ENCODE measurements around the gene AIP.
"Not testable (repeated sequence)": the region's sequence is repeated elsewhere in the genome, so short reads cannot be mapped to it uniquely, and the experiment has no call there.

Gene AIP

DNA sequence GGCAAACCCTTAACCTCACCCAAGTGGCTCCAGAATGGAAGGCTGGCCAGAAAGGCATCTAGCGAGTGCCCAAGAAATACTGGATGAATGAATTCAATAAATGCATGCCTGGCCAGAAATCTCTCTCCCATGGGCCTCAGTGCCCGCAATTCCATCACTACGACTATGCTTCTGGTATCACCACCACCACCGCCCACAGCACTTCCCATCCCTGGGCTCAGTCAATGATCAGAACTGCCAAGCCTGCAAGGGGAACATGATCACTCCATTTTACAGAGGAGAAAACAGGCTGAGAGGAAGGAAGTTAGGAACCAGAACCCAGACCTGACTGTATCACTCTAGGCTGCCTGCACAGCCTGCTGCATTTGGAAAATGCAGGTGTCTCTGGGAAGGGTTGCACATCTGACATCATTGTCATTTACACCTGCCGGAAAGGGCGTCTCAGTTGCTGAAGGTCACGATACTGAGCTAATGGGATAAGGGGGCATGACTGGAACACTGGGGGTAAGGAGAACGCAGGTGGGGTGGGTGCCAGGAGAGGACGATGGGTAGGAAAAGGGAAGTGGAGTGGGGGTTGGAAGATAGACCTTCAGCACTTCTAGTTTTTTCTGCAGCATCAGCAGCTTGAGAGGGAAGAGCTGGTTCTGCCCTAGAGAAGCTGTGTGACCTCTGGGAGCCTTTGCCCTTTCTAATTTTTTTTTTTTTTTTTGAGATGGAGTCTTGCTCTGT lies 33.5 kb upstream of the AIP start:
- no peak for DNase-seq (ENCODE audit: low read depth in 2 of 2)

DNA sequence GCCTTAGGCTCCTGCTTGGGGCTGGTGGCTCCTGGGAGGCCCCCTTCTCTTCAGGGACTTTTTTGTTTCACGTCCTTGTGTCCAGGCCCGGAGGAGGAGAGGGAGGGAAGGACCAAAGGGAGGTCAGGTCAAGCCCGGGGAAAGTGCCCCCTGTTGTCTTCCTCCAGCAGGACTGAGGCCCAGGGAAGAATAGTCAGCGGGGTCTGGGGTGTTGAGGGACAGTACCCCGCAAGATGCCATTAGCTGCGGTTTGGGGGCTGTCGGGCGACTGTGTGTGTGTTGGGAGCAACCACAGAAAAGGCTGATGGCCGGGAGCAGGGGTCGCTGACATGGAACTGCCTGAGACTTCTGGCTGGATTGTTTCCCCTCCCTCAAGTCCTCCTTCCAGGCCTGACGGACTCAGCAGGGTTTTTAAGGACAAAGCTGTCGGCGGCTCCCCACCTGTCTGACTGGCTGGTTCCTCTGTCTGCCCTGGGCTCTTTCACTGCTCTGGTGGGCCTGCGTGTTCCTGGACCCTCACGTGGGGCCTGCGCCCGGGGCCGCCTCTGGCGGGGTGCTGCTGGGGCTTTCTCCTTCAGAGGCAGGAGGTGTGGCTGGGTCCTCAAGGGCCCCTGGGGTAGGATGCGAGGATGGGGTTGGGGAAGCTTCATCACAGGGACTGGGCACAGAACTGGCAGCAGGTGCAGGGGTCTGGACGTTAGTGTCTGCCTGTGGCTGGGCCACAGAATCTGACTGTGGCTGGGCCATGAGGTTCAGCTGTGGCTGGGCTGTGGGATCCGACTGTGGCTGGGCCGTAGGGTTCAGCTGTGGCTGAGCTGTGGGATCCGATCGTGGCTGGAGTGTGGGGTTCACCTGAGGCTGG lies 31.8 kb upstream of the AIP start:
- DNase-seq (ENCODE audit: low read depth in 2 of 2) = no peak

DNA sequence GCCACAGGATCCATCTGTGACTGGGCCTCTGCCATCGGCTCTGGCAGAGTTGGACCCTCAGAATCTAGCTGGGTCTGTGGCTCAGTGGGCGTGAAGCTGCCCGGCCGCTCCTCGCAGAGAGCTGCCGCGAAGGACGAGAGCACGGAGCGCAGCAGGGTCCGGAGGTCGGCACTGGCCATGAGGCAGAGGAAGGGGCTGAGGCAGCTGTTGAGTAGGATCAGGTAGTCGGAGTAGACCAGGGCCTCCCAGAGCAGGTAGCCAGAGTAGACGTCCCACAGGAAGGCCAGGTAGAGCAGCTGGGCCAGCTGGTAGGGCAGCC lies 31.2 kb upstream of the AIP start:
- DNase-seq (ENCODE audit: low read depth in 2 of 2) = no peak

DNA sequence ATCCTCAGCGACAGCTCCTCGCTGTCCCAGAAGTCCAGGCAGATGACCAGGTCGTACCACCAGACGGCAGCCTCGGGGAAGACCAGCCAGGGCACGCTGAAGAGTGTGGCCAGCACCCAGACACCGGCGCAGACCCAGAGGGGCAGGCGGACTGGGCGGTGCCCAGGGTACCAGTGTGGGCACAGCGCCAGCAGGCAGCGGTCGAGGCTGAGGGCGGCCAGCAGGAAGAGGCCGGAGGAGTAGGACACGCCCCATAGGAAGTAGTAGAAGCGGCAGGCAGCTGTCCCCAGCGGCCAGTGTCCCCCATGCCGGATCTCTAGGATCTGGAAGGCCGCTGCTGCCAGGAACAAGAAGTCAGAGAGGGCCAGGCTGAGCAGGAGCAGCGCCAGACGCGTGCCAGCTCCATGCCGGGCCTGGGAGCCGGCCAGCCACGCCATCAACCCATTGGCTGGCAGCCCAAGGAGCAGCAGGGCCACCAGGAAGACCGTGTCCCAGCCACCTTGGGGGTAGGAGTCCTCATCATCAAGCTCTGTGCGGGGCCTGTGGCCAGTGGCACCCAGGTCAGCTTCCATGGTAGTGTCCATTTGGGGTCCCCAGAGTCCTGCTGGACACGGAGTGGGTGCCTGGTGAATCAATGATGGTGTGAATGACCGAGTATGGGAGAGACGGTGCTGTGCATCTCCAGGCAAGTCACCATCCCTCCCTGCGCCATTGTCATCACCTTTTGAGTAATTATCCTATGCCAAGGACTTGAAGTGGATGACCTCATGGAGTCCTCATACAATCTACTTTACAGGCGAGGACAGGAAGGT lies 30.5 kb upstream of the AIP start, which contains the start of gene GPR152:
Gene GPR152 (minus strand): TSS at position 589 of the 812 bp plus-strand sequence. CDS start 5 bp downstream, at position 584.
- DNase-seq (ENCODE audit: low read depth in 2 of 2) = no peak

DNA sequence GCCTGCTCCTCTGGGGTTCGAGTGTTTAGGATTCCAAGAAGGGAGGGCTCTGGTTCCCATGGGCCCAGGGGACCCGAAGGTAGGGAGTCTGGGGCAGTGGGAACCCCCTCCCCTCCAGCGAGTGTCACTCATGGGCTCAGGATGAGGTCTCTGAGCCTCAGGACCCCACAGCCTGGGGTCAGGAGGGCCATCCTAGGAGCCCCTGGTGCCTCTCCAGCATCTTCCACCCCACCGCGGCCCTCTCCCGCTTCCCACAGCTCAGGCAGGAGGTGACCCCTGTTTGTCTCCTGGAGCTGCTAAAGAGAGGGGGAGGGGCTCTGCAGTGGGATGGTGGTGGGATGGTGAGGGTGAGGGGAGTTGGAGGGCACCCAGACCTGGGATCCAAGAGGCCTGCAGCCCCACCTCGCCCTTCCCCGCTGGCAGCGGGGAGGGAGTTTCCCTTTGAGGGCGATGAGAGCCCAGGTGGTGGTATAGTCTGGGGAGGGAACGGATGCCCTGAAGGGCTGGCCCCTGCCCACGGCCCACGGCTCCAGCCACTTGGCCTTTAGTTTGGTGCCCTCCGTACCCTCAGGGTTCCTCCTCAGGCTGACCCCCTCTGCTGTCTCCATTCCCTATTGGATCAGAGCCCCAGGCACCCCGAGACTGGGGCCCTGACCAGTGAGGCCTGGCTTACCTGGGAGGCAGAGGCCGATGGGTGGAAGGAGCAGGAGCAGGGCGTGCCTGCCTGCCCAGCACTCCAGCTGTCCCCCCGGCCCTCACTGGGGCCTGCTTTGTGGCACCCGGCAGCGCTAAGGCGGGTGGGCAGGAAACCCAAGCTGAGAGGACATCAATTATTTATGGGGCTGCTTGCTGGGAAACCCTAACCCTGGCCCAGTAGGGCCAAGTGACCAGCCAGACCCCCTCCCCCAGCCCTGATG lies 28.8 kb upstream of the AIP start:
- no peak for DNase-seq (ENCODE audit: low read depth in 2 of 2)

DNA sequence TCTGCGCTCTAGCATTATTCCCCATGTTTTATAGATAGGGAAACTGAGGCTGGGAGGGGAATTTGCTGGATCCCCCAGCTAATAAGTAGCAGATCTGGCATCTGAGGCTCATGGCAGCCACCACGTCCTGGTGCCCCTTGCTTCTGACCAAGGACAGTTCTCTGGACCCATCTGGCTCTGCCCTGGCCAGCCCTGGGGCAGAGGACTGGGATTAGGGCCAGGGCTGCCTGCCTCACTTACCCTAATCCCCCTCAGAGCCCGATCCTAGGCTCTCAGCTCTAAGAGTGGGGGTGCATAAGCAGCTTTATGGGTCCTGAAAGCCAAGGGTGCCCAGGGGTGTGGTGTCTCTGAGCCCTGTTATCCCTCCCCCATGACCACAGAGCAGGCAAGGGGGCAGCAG lies 27.8 kb upstream of the AIP start, which contains the start of gene CABP4:
Gene CABP4 (plus strand): TSS at position 301 of the 400 bp plus-strand sequence. CDS start 70 bp downstream, at position 371.
- DNase-seq (ENCODE audit: low read depth in 2 of 2) = no peak

DNA sequence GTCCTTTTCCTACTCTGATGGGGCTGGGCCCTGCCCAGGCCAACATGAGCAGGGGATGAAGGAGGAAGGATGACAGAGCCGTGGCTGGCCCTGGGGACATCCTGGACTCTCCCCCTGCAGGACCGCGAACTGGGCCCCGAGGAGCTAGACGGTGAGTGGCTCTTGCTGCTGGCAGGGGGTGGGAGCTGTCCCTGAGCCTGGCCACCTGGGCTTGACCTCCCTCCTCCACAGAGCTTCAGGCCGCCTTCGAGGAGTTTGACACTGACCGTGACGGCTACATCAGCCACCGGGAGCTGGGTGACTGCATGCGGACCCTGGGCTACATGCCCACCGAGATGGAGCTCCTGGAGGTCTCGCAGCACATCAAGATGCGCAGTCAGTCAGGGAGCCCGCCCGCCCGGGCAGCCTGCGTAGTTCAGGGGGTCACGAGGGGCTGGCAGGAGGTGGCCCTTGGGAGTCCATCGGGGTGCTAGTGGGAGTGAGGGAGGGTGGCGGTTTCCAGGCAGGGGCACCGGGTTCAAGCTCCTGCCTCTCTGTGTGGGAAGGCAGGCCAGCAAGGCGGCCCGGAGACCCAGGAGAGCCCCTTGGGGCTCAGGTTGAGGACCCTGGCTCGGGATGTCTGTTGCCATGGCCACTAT lies 26.6 kb upstream of the AIP start:
- DNase-seq (ENCODE audit: low read depth in 2 of 2) = no peak

DNA sequence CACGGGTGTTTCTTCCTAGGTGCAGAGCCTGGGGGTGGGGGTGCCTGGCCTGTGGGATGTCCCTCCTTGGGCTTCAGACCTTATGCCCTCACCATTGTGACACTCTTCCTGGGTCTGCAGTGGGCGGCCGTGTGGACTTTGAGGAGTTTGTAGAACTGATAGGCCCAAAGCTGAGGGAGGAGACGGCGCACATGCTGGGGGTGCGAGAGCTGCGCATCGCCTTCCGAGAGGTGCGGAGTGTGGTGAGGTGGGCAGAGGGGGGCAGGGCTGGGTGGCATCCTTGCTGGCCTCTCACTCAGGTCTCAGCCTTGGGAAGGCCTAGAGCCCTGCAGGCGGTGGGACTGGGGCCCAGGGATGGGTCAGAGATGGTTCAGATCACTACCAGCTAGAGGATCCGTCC lies 25.4 kb upstream of the AIP start:
- DNase-seq (ENCODE audit: low read depth in 2 of 2) = no peak

DNA sequence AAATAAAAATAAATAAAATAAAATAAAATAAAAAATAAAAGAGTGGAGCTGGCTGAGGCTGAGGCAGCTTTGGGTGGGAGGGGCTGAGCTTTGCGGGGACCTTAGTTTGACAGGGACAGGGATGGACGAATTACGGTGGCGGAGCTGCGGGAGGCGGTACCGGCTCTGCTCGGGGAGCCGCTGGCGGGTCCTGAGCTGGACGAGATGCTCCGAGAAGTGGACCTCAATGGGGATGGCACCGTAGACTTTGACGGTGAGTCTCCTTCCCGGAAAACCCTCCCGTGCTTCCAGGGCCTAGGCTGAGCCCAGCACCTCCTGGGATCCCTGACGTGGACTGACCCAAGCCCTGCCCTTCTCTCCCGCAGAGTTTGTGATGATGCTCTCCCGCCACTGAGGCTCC lies 24.6 kb upstream of the AIP start:
- DNase-seq (ENCODE audit: low read depth in 2 of 2) = no peak

DNA sequence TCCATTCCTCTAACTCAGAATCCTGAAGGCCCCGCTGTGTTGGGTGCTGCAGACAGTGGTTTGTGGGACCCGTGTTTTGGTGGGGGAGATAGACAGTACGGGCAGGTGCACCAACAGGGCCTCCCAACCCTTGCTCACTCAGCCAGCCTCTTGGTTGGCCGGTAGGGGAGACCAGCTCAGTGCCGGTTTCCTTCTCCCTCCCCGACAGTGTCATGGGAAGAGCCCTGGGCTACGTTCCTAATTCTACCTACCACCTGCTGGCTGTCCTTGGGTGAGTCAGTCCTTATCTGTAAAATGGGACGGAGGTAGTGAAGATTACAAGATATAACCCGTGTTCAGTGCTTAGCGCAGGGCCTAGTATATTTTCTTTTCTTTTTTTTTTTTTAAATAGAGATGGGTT lies 19.6 kb upstream of the AIP start:
- DNase-seq (ENCODE audit: low read depth in 2 of 2) = no peak

DNA sequence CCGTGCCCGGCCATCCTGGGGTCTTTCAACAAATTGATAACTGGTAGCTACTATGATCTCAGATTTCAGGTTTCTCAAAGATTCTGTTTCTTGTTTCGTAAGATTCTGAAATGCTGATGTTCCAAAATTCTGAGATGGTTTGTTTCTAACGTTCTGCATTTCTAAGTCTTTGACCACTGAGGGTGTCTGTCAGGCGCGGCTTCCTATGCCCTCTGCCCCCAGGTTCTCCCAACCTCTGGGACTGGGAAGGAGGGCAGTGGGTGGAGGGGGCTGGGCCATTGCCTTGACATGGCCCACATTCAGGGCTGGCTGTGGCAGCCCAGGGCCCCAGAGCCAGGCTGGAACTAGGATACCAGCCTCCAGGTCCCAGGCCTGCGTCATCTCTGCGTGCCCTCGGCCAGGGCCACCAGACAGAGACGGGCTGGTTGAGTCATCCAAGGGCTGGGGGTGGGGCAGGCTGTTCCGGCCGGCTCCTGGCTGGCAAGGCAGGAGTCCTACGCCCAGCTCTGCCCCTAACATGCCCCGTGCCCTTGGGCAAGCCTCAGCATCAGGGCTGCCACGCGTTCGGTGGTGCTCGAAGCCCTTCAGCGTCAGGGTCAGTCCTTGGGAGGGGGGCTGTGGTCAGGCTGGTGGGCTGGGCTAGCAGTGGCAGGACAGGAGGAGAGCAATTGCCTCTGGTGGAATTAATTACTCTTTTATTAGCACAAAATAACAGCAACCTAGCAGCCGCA lies 19.0 kb upstream of the AIP start:
- no peak for DNase-seq (ENCODE audit: low read depth in 2 of 2)

DNA sequence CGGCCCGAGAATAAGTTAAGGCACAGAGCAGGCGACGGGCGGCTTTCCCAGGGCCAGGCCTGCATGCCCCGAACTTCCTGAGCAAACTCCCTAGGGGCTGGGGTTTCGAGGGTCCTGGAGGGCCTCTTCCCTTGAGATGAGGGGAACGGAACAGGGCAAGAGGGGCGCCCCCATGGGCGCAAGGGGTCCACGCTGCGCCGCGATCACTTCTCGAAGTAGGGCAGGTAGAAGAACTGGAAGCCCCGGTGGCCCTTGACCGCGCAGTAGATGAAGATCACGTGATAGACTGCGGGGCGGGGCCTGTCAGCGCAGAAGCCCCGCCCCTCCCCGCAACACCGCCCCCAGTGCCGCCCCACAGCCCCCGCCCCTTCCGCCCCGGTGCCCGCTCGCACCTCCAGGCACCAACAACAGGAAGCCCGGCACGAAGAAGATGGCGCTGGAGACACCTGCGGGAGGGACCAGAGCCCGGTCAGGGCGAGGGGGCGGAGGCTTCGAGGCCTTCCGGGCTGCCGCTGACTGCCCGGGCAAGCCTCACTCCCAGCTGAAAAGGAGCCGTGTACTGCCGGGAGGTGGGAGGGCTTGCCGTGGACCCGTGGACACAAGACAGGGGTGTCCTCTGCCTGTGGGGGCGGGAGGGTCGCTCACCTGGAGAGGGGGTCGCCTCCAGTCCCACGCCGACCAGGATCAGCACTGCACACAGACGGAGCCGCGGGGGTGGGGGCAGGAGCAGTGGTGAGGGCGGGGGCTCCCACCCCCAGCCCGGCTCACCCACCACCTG lies 18.2 kb upstream of the AIP start:
- peak; percentile 75 to 84 for DNase-seq (ENCODE audit: low read depth in 2 of 2)

DNA sequence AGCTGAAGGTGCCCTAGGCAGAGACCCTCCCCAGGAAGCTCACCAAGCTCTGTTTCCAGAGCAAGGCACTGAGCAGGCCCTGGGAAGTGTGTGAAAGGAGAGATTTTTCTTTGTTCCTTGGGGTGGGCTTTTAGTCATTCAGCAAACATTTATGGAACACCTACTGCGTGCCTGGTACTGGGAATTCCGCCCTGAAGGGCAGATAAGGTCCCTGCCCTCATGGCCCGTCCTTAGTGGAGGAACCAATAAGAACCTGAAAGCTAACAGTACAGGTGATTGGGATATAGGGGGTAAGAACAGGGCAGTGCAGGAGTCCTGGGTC lies 17.7 kb upstream of the AIP start:
- no peak for DNase-seq (ENCODE audit: low read depth in 2 of 2)

DNA sequence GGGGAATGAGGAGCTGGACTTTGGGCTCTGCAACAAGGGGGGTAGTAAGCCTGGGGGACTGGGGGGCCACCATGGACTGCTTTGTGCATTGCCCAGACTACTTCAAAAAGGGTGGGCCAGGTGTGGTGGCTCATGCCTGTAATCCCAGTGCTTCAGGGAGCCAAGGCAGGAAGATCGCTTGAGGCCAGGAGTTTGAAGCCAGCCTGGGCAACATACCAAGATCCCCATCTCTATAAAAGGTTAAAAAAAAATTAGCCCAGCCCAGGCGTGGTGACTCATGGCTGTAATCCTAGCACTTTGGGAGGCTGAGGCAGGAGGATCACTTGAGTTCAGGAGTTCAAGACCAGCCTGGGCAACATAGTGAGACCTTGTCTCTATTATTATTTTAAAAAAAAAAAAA lies 17.3 kb upstream of the AIP start:
- DNase-seq (ENCODE audit: low read depth in 2 of 2) = not testable (repeated sequence)

DNA sequence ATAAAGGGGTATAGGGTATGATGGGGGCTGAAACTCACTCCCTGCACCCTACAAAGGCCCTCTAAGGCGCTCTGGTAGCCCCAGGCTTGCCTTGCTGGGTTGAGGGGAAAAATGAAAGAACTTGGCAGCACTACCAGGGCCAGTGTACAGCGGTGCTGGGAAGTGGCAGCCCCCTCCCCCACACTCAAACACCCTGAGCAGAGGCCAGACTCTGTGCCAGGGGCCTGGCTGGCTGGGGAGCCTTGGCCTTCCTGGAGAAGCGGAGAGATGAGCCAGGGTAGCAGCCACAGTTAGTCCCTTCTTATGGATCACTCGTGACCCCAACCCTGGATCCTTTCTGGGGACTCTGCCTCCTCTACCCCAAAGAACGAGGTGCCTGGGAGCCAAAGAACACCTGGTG lies 16.5 kb upstream of the AIP start:
- DNase-seq (ENCODE audit: low read depth in 2 of 2) = no peak

DNA sequence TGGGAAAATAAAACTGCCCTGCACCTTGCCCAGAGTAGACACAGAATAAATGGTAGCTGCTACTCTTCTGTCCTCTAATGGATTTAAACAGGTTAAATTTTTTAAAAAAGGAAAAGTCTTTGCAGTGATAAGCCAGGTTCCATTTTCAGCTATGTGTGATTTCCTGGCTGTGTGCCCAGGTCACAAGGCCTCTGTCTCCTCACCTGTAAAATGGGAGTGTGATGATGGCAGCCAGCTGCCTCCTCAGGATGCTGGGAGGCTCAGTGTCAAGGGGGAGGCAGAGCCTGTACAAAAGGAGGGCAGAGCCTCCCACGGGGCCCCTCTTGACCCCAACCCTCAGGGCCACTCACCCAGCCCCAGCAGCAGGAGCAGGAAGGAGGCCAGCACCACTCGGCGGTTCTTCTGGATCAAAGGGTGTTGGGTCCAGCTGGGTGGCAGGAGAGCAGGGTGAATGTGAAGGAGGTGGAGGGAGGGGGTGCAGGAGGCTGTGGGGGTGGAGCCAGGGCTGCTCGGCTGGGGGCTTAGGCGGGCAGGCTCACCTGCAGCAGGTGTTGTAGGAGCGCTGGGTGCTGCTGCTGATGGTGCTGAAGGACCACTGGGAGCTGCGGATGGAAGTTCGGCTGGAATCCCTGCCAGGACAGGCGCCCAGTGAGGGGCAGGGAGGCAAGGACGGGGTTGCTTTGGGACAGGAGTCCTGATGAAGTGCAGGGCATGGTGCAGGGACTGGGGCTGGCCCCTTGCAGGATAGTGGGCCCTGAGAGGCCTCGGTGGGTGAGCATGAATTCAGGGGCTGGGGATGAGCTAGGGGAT lies 15.7 kb upstream of the AIP start:
- DNase-seq (ENCODE audit: low read depth in 2 of 2) = no peak

DNA sequence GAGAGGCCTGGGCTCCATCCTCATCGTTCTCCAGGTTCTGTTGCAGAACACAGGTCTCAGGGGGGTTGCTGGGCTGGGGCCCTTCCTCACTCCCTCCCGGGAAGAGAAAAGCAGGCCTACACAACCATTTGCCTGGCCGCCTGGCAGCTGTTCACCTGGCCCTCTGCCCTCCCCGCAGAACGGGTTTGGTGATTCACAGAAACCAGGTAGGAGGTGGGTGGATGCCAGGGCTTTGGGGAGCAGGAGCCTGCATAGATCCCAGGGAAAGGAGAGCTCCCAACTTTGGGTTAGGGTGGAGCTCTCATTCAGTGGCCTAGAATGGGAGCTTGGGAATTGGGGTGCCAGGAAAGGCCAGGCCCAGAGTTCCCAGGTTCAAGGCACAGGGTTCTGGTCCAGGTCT lies 14.8 kb upstream of the AIP start:
- DNase-seq (ENCODE audit: low read depth in 2 of 2) = no peak

DNA sequence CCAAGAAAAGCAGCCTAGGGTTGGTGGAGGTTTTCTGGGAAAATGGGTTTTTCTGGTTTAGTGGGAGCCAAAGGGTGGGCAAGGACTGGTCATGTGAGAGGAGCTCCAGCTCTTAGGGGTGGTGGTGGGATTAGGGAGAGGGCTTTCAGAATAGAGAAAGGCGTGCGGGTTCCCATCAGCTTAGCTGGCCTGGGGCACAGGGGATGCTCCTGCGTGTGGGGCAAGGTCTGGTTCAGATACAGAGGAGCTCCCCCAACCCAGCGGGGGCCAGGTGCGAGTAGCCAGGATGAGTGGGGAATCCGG lies 14.4 kb upstream of the AIP start:
- DNase-seq (ENCODE audit: low read depth in 2 of 2) = no peak

Measured in stimulated activated CD8-positive, alpha-beta memory T cell treated with anti-CD3 and anti-CD28 coated beads, Interleukin-7, amount 100 ng/mL, for 1 hour (primary cell).